Thyroid gland (tissue), 4 donors: ENCODE measurements around the gene PRG3.

Experiments
- POLR2A ChIP-seq, 2 donors: fragments of 450-650 bp; IDR thresholded peaks; one replicate each; pipeline ENCODE4 v1.6.1; 2017; ENCODE audit warnings: antibody characterized with exemption in 2 of 2, mild to moderate bottlenecking in 2 of 2, moderate library complexity in 1 of 2
- TF ChIP-seq, protein P1 (sequence below), 6 experiments: fragments of 200-600 bp in 3 of 6; fragments of 450-650 bp in 3 of 6; sonication (generic) in 3 of 6; IDR thresholded peaks; one replicate each; pipeline ENCODE4 v1.5.1; 2016 to 2019; ENCODE audit warnings: antibody characterized with exemption in 6 of 6, mild to moderate bottlenecking in 2 of 6, inconsistent platforms in 1 of 6, moderate library complexity in 1 of 6

DNA sequence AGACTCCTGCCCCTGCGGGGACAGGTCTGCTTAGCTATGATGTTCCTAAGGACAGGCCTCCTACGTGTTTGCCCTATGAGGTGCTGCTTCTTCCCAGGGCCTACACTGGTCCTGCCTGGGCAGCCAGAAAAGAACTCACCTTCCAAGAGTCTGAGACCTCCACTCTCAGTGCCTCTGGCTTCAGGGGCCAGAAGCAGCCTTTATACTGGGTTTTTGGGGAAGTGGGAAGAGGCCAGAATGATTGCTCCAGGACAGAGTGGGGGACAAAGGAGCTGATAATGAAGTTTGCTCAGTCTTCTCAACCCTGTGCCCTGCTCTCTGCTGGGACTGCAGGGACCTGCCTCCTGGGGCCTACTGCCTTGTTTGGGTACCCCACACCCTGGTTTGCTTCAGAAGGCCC, at the start of gene PRG3:
- TF ChIP-seq, protein P1, sequence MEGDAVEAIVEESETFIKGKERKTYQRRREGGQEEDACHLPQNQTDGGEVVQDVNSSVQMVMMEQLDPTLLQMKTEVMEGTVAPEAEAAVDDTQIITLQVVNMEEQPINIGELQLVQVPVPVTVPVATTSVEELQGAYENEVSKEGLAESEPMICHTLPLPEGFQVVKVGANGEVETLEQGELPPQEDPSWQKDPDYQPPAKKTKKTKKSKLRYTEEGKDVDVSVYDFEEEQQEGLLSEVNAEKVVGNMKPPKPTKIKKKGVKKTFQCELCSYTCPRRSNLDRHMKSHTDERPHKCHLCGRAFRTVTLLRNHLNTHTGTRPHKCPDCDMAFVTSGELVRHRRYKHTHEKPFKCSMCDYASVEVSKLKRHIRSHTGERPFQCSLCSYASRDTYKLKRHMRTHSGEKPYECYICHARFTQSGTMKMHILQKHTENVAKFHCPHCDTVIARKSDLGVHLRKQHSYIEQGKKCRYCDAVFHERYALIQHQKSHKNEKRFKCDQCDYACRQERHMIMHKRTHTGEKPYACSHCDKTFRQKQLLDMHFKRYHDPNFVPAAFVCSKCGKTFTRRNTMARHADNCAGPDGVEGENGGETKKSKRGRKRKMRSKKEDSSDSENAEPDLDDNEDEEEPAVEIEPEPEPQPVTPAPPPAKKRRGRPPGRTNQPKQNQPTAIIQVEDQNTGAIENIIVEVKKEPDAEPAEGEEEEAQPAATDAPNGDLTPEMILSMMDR (IDR thresholded peaks at IDR 0.05): no peak
- TF ChIP-seq POLR2A (IDR thresholded peaks at IDR 0.05): no peak
